Upper lobe of left lung (tissue), 6 donors: ENCODE results near the gene UCHL3. TPM values are rescaled to one million over a fixed set of nuclear protein-coding genes. Genes with fewer than 3 reads are reported as not detected.
A peak's percentile ranks its signal among the peaks of the same experiment; 100 is the strongest.
"Not testable (repeated sequence)": the region's sequence is repeated elsewhere in the genome, so short reads cannot be mapped to it uniquely, and the experiment has no call there.

Source experiments
- ATAC-seq, 2 donors: fragments of 200-7000 bp; cut with Tn5 transposase; one replicate each; pipeline ENCODE4 v1.9.1; 2022; ENCODE audit warnings: mild to moderate bottlenecking in 2 of 2, moderate library complexity in 2 of 2; ENCODE audit not compliant: low FRiP score in 2 of 2
- DNase-seq, 2 donors: peaks; one replicate each; pipeline ENCODE4 v3.0.0-alpha.2; 2019 to 2020
- H3K27ac ChIP-seq, 4 donors: fragments of 200-600 bp; sonication (generic); one replicate each; pipeline ENCODE4 v1.5.1; 2016 to 2019
- H3K27me3 ChIP-seq, 4 donors: fragments of 200-600 bp; sonication (generic); one replicate each; pipeline ENCODE4 v1.5.1; 2017 to 2019
- H3K36me3 ChIP-seq, 4 donors: fragments of 200-600 bp; sonication (generic); one replicate each; pipeline ENCODE4 v1.5.1; 2016 to 2019
- H3K4me1 ChIP-seq, 4 donors: fragments of 200-600 bp; sonication (generic); one replicate each; pipeline ENCODE4 v1.5.1; 2018 to 2019
- H3K4me3 ChIP-seq, 4 donors: fragments of 200-600 bp; sonication (generic); one replicate each; pipeline ENCODE4 v1.5.1; 2017 to 2019; ENCODE audit warnings: mild to moderate bottlenecking in 2 of 4, moderate library complexity in 1 of 4
- H3K9me3 ChIP-seq, 4 donors: fragments of 200-600 bp; sonication (generic); one replicate each; pipeline ENCODE4 v1.5.1; 2018 to 2019
- EP300 ChIP-seq, 4 donors: sonication (generic); formaldehyde crosslinking; IDR thresholded peaks; one replicate each; pipeline ENCODE4 v1.5.1; 2017; ENCODE audit warnings: antibody characterized with exemption in 4 of 4, control low read depth in 2 of 4
- POLR2A ChIP-seq, 4 donors: fragments of 450-650 bp; IDR thresholded peaks; one replicate each; pipeline ENCODE4 v1.5.1; 2016 to 2017; ENCODE audit warnings: antibody characterized with exemption in 4 of 4, mild to moderate bottlenecking in 2 of 4
- POLR2AphosphoS5 ChIP-seq, 2 donors: sonication (generic); formaldehyde crosslinking; IDR thresholded peaks; one replicate each; pipeline ENCODE4 v1.5.1; 2017; ENCODE audit warnings: antibody characterized with exemption in 2 of 2
- WGBS, 2 donors: methylation state at CpG; one replicate each; pipeline ENCODE4 v1.1.5; 2017 to 2018; 5-methylcytosine and 5-hydroxymethylcytosine counted together
- total RNA-seq, 6 donors: library from RNA; depleted of rRNA in 4 of 6; stranded (reverse); fragments of >200 nt in 4 of 6; gene quantifications; one replicate each; pipeline versions ENCODE4 v1.1.0 to v1.2.1, GENCODE V29; 2016 to 2021
- TF ChIP-seq, protein P1 (sequence below), 6 experiments: fragments of 450-650 bp in 4 of 6; fragments of 200-600 bp in 2 of 6; sonication (generic) in 2 of 6; IDR thresholded peaks; one replicate each; pipeline ENCODE4 v1.5.1; 2016 to 2019; ENCODE audit warnings: antibody characterized with exemption in 6 of 6
- donor health status: DM: no; HTN: no; CAD: no; lungs with moderate emphysema.
- donor health status: DM: no; HTN: yes; CAD: no; lungs with severe emphysema.

UCHL3 gene
- total RNA-seq, 6 donors from 2014 or later: 6.3 to 20.7 (median 11.0) TPM

DNA sequence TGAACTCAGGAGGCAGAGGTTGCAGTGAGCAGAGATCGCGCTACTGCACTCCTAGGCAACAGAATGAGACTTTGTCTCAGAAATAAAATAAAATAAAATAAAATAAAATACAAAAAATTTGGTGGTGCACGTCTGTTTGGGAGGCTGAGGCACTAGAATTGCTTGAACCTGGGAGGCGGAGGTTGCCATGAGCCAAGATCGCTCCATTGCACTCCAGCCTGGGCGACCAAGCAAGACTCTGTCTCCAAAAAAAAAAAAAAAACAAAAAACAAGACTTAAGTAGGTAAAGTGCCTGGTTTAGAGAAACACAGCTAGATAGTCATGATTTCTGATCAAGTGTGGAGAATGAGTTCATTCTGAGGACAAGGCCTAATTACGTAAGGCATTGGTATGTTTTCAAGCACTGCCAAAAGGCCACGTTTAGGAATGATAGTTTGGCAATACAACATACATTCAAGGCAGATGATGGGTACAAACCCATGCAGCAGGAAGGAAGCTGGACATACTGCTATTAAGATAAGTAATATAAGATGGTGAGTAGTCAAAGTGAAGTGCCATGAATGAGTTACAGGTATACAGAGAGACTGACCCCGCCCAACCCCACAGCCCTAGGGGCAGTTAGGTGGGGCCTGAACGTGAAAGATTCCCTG is 4.8 kb upstream of the UCHL3 start:
- Histone ChIP-seq H3K36me3 (no peaks in the 10 kb centered on the region), H3K27me3 (no peaks in the 10 kb centered on the region), H3K4me3 (no peak overlapping the region), H3K9me3 (no peaks in the 10 kb centered on the region), H3K27ac (no peak overlapping the region), H3K4me1 (peaks cover 0 to 7% (median 3%) of the 10 kb centered on the region in 4 donors)
- WGBS, 2 donors: 72 to 76% methylated on average over 10 of the region's 10 CpGs
- peak in 1 of 2 donors; percentile 24 for TF ChIP-seq POLR2AphosphoS5 (IDR thresholded peaks at IDR 0.05)
- no peak for TF ChIP-seq EP300 (IDR thresholded peaks at IDR 0.05)
- DNase-seq: no peak
- ATAC-seq: no peak

DNA sequence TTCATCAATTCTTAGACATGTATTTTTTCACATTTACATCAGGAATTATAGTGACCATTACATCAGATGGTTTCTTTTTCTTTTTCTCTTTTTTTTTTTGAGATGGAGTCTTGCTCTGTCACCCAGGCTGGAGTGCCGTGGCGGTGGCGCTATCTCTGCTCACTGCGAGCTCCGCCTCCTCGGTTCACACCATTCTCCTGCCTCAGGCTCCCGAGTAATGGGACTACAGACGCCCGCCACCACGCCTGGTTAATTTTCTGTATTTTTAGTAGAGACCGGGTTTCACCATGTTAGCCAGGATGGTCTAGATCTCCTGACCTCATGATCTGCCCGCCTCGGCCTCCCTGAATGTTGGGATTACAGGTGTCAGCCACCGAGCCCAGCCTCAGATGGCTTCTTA is 4.2 kb upstream of the UCHL3 start:
- not testable (repeated sequence) for H3K36me3 ChIP-seq, H3K27ac ChIP-seq, H3K4me3 ChIP-seq, H3K9me3 ChIP-seq, ATAC-seq, H3K27me3 ChIP-seq
- peak in 1 of 2 donors; percentile 40 for DNase-seq
- peaks cover 3 to 10% (median 5%) of the 10 kb centered on the region in 4 donors for H3K4me1 ChIP-seq
- 88 to 89% methylated on average over 14 of the region's 14 CpGs for WGBS, 2 donors

DNA sequence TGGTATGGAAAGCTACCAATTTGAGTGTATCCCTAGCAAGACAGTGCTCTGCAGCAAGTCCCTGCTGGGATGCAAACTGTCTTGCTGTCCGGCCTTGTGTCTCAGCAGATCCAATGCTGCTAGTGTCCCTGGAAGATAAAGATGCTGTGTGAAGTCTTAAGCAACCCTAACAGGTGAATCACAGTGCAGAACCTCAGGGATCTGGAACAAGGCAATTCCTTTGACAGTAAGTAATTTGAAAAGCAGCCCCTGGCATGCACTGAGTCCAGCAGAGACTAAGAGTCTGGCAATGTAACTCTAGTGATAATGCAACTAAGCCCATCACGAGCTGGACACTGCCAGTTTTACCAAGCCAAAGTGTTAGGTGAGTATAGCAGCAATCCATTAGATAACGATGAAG is 1.7 kb upstream of the UCHL3 start:
- ATAC-seq (no peak), DNase-seq (no peak)
- H3K4me1 ChIP-seq: peaks cover 11 to 18% (median 13%) of the 10 kb centered on the region in 4 donors
- no peaks in the 10 kb centered on the region for H3K36me3 ChIP-seq
- no peak for TF ChIP-seq POLR2A (IDR thresholded peaks at IDR 0.05)
- no peak for TF ChIP-seq POLR2AphosphoS5 (IDR thresholded peaks at IDR 0.05)
- TF ChIP-seq, protein P1, sequence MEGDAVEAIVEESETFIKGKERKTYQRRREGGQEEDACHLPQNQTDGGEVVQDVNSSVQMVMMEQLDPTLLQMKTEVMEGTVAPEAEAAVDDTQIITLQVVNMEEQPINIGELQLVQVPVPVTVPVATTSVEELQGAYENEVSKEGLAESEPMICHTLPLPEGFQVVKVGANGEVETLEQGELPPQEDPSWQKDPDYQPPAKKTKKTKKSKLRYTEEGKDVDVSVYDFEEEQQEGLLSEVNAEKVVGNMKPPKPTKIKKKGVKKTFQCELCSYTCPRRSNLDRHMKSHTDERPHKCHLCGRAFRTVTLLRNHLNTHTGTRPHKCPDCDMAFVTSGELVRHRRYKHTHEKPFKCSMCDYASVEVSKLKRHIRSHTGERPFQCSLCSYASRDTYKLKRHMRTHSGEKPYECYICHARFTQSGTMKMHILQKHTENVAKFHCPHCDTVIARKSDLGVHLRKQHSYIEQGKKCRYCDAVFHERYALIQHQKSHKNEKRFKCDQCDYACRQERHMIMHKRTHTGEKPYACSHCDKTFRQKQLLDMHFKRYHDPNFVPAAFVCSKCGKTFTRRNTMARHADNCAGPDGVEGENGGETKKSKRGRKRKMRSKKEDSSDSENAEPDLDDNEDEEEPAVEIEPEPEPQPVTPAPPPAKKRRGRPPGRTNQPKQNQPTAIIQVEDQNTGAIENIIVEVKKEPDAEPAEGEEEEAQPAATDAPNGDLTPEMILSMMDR (IDR thresholded peaks at IDR 0.05): no peak
- no peak for TF ChIP-seq EP300 (IDR thresholded peaks at IDR 0.05)
- H3K27me3 ChIP-seq: no peaks in the 10 kb centered on the region
- no peaks in the 10 kb centered on the region for H3K9me3 ChIP-seq
- no peak overlapping the region for H3K27ac ChIP-seq
- WGBS, 2 donors: 96 to 97% methylated on average over 3 of the region's 3 CpGs
- H3K4me3 ChIP-seq: no peak overlapping the region

DNA sequence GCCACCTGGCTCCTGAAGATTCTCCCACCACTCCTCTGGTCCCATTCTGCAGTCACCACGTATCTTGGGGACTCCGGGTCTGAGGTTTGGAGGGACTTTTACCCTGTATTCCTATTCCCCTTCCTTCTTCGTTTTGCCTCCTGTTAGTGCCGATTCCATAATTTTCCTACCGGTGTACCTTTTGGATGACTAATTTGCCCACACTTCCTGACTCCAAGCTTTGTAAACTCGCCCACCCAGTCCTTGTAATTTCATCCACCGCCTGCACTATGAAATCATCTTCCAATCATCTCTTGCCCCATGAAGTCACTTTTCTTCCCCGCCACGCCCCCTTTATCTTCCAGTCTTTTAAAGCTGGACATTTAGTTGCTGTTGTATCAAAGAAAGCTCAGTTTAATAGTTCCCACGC is 572 bp downstream of the UCHL3 start:
- peak overlapping the region; percentile 73 to 90 (median 82) for H3K27ac ChIP-seq
- DNase-seq: no peak
- 2 to 7% methylated on average over 10 of the region's 10 CpGs for WGBS, 2 donors
- H3K27me3 ChIP-seq: no peaks in the 10 kb centered on the region
- peaks cover 0 to 5% (median 0%) of the 10 kb centered on the region in 4 donors for H3K36me3 ChIP-seq
- H3K9me3 ChIP-seq: no peaks in the 10 kb centered on the region
- peak in 1 of 2 donors; percentile 74 for ATAC-seq
- peak overlapping the region; percentile 68 to 98 (median 78) for H3K4me3 ChIP-seq
- H3K4me1 ChIP-seq: peaks cover 11 to 18% (median 13%) of the 10 kb centered on the region in 4 donors
- TF ChIP-seq, protein P1 (IDR thresholded peaks at IDR 0.05): no peak
- TF ChIP-seq POLR2AphosphoS5 (IDR thresholded peaks at IDR 0.05) (no peak), EP300 (IDR thresholded peaks at IDR 0.05) (no peak), POLR2A (IDR thresholded peaks at IDR 0.05) (no peak)

DNA sequence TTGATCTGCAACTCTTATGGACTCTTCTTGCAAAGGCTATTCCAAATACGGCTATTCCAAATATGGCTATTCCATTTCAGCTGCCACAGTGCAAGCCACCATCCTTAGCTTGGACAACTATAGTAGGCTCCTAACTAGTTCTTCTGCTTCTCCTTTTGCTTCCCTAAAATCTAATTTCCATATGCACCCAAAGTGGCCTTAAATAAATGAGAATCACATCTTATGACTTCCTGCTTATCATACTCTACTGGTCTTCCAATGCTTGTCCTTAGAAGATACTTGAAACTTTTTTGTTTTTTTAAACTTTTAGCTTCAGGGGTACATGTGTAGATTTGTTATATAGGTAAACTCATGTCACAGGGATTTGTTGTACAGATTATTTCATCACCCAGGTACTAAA is 4.9 kb downstream of the UCHL3 start:
- WGBS, 2 donors: 96 to 100% methylated on average over 1 of the region's 1 CpG
- peaks cover 0 to 7% (median 0%) of the 10 kb centered on the region in 4 donors for H3K36me3 ChIP-seq
- ATAC-seq (no peak), DNase-seq (no peak)
- TF ChIP-seq POLR2A (IDR thresholded peaks at IDR 0.05): no peak
- no peak for TF ChIP-seq EP300 (IDR thresholded peaks at IDR 0.05)
- TF ChIP-seq, protein P1 (IDR thresholded peaks at IDR 0.05): no peak
- no peak for TF ChIP-seq POLR2AphosphoS5 (IDR thresholded peaks at IDR 0.05)
- no peaks in the 10 kb centered on the region for H3K27me3 ChIP-seq
- no peak overlapping the region for H3K4me3 ChIP-seq
- peaks cover 9 to 12% (median 10%) of the 10 kb centered on the region in 4 donors for H3K4me1 ChIP-seq
- no peak overlapping the region for H3K27ac ChIP-seq
- H3K9me3 ChIP-seq: no peaks in the 10 kb centered on the region

GRCh38 chr13:75554981-75555380 is 5.4 kb downstream of the UCHL3 start:
- ATAC-seq (no peak), DNase-seq (no peak)
- no peak for TF ChIP-seq POLR2A (IDR thresholded peaks at IDR 0.05)
- TF ChIP-seq EP300 (IDR thresholded peaks at IDR 0.05): no peak
- no peak for TF ChIP-seq POLR2AphosphoS5 (IDR thresholded peaks at IDR 0.05)
- TF ChIP-seq, protein P1 (IDR thresholded peaks at IDR 0.05): no peak
- H3K27me3 ChIP-seq: no peaks in the 10 kb centered on the region
- peaks cover 9 to 12% (median 10%) of the 10 kb centered on the region in 4 donors for H3K4me1 ChIP-seq
- no peak overlapping the region for H3K27ac ChIP-seq
- no peaks in the 10 kb centered on the region for H3K9me3 ChIP-seq
- H3K36me3 ChIP-seq: peaks cover 0 to 7% (median 0%) of the 10 kb centered on the region in 4 donors
- 98 to 100% methylated on average over 3 of the region's 3 CpGs for WGBS, 2 donors
- no peak overlapping the region for H3K4me3 ChIP-seq
